Neural crest cell (in vitro differentiated cells): Measurements from ENCODE around the gene GIGYF1. TPM values are rescaled to one million over a fixed set of nuclear protein-coding genes. Genes with fewer than 3 reads are reported as not detected.
A peak's percentile ranks its signal among the peaks of the same experiment; 100 is the strongest.

Source experiments
- DNase-seq: peaks from one replicate; pipeline ENCODE4 v3.0.0; 2021; ENCODE audit warnings: low read depth, mixed read lengths, low spot score
- H3K27ac Mint-ChIP-seq: one replicate; pipeline ENCODE4 v1.8.0; 2021; ENCODE audit warnings: mild to moderate bottlenecking, mixed read lengths; ENCODE audit not compliant: unreplicated experiment
- H3K27me3 Mint-ChIP-seq: 2 replicates; pipeline ENCODE4 v1.8.0; 2021; ENCODE audit warnings: low read depth, mild to moderate bottlenecking, mixed read lengths
- H3K36me3 Mint-ChIP-seq: 2 replicates; pipeline ENCODE4 v1.8.0; 2021; ENCODE audit warnings: low read depth, mild to moderate bottlenecking, mixed read lengths
- H3K4me1 Mint-ChIP-seq: 2 replicates; pipeline ENCODE4 v1.8.0; 2021; ENCODE audit warnings: mixed read lengths
- H3K4me3 Mint-ChIP-seq: one replicate; pipeline ENCODE4 v1.8.0; 2021; ENCODE audit warnings: mild to moderate bottlenecking, mixed read lengths
- H3K9me3 Mint-ChIP-seq: 2 replicates; pipeline ENCODE4 v1.8.0; 2021; ENCODE audit warnings: mixed read lengths
- long read RNA-seq: library from polyadenylated mRNA; unstranded; transcript quantifications from one replicate; pipeline ENCODE4 v2.0.0, GENCODE V29; 2020
- total RNA-seq: library from RNA; stranded (reverse); gene quantifications from 2 replicates; pipeline ENCODE4 v1.2.1, GENCODE V29; 2021
- TF ChIP-seq, protein P1 (sequence below): fragments of 200-600 bp; sonication (generic); conservative IDR thresholded peaks from 2 replicates; pipeline ENCODE4 v1.5.0; 2021; ENCODE audit warnings: antibody characterized with exemption, mild to moderate bottlenecking

The GIGYF1 gene, protein sequence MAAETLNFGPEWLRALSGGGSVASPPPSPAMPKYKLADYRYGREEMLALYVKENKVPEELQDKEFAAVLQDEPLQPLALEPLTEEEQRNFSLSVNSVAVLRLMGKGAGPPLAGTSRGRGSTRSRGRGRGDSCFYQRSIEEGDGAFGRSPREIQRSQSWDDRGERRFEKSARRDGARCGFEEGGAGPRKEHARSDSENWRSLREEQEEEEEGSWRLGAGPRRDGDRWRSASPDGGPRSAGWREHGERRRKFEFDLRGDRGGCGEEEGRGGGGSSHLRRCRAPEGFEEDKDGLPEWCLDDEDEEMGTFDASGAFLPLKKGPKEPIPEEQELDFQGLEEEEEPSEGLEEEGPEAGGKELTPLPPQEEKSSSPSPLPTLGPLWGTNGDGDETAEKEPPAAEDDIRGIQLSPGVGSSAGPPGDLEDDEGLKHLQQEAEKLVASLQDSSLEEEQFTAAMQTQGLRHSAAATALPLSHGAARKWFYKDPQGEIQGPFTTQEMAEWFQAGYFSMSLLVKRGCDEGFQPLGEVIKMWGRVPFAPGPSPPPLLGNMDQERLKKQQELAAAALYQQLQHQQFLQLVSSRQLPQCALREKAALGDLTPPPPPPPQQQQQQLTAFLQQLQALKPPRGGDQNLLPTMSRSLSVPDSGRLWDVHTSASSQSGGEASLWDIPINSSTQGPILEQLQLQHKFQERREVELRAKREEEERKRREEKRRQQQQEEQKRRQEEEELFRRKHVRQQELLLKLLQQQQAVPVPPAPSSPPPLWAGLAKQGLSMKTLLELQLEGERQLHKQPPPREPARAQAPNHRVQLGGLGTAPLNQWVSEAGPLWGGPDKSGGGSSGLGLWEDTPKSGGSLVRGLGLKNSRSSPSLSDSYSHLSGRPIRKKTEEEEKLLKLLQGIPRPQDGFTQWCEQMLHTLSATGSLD (N-terminal part only)
- 71.8 and 82.9 TPM in 2 replicates for total RNA-seq
- long read RNA-seq, result 0 reads

DNA sequence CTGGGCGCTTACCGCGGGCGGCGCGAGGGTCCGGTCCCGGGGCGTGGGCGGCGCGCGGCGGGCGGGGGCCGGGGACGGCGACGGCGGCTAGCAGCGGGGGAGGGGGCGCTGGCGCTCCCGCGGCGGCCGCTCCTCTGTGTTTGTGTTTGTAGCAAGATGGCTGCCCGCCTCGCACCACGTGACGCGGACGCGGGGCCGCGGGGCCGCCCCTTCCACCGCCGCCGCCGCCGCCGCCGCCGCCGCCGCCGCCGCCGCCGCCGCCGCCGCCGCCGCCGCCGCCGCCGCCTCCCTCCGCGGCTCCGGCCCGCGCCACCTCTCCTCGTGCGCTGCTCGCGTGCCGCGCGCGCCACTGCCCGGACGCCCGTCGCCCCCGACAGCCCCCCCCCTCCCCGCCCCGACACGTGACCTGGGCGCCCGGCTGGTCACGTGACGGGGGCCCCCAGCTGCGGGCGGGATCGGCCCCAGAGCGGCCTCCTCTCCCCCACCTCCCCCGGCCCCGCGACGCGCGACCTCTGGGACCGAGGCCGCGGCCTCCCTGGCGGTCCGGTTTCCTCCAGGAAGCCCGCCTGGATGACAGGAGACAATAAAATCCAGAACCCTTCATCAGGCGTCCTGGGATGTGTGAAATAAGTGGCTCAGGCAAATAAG, at the start of gene GIGYF1:
TSS of gene GIGYF1 (minus strand) at position 153 of the 648 bp plus-strand sequence. CDS start 6,012 bp downstream, outside the sequence.
- Mint-ChIP-seq H3K36me3 (no peaks in the 10 kb centered on the region), H3K27me3 (peaks cover 37% of the 10 kb centered on the region), H3K27ac (peak within 1 kb of the TSS; percentile 93), H3K4me3 (peak within 1 kb of the TSS; percentile 95), H3K4me1 (peaks cover 18% of the 10 kb centered on the region), H3K9me3 (no peaks in the 10 kb centered on the region)
- TF ChIP-seq, protein P1, sequence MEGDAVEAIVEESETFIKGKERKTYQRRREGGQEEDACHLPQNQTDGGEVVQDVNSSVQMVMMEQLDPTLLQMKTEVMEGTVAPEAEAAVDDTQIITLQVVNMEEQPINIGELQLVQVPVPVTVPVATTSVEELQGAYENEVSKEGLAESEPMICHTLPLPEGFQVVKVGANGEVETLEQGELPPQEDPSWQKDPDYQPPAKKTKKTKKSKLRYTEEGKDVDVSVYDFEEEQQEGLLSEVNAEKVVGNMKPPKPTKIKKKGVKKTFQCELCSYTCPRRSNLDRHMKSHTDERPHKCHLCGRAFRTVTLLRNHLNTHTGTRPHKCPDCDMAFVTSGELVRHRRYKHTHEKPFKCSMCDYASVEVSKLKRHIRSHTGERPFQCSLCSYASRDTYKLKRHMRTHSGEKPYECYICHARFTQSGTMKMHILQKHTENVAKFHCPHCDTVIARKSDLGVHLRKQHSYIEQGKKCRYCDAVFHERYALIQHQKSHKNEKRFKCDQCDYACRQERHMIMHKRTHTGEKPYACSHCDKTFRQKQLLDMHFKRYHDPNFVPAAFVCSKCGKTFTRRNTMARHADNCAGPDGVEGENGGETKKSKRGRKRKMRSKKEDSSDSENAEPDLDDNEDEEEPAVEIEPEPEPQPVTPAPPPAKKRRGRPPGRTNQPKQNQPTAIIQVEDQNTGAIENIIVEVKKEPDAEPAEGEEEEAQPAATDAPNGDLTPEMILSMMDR, result no peak
- DNase-seq, result peak; percentile 58

DNA sequence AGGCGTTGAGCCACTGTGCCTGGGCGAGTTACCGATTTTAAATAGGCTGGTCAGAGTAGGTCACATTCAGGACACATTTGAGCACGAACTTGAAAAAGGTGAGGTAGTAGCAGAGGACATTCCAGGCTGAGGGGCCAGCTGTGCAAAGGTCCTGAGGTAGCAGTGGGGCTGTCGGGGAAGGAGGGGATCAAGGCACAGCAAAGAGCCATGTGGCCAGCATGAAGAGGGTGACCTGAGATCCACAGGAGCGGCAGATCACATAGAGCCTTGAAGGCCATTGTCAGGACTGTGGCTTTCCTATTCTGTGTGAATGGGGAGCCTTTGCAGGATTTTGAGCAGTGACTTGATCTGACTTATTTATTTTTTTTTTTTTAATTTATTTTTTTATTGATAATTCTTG, 45.9 kb upstream of the GIGYF1 start:
- Mint-ChIP-seq H3K4me1 (no peaks in the 10 kb centered on the region), H3K4me3 (no peak overlapping the region), H3K36me3 (peaks cover 3% of the 10 kb centered on the region), H3K27me3 (peaks cover 3% of the 10 kb centered on the region), H3K9me3 (peaks cover 3% of the 10 kb centered on the region), H3K27ac (peak overlapping the region; percentile 8)
- no peak for DNase-seq
- TF ChIP-seq, protein P1, result no peak

DNA sequence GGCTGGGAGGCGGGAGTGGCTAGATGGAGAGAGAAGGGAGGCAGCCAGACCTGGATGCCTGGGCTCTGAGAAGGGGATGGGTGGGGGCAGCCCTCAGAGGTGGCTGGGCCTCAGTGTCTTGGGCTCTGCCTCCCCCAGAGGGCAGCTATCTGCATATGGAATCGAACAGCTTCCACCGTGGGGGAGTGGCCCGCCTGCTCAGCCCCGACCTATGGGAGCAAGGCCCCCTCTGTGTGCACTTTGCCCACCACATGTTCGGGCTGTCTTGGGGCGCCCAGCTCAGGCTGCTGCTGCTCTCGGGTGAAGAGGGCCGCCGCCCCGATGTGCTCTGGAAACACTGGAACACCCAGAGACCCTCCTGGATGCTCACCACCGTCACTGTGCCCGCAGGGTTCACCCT, 42.6 kb upstream of the GIGYF1 start:
- Mint-ChIP-seq H3K27ac (no peak overlapping the region), H3K4me3 (no peak overlapping the region), H3K9me3 (no peaks in the 10 kb centered on the region), H3K4me1 (no peaks in the 10 kb centered on the region), H3K27me3 (peaks cover 6% of the 10 kb centered on the region), H3K36me3 (no peaks in the 10 kb centered on the region)
- DNase-seq, result no peak
- TF ChIP-seq, protein P1, result no peak

DNA sequence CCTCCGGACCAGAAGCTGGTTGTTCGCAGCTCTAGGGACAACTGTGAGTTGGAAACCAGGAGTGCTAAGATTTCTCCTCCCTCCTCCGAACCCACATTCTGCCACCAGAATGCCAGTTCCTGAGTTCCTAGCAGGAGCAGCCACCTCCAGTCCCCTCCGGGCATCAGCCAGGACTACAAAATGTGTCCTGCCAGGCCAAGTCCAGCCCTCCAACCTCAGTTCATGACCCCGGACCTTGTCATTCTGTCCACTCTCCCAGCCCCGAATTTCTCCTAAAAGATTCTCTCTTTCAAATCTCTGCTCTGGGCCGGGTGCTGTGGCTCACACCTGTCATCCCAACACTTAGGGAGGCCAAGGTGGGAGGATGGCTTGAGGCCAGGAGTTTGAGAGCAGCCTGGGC, 41.7 kb upstream of the GIGYF1 start:
- TF ChIP-seq, protein P1, result no peak
- Mint-ChIP-seq H3K9me3 (no peaks in the 10 kb centered on the region), H3K27me3 (peaks cover 10% of the 10 kb centered on the region), H3K27ac (no peak overlapping the region), H3K4me3 (no peak overlapping the region), H3K36me3 (no peaks in the 10 kb centered on the region), H3K4me1 (no peaks in the 10 kb centered on the region)
- no peak for DNase-seq

DNA sequence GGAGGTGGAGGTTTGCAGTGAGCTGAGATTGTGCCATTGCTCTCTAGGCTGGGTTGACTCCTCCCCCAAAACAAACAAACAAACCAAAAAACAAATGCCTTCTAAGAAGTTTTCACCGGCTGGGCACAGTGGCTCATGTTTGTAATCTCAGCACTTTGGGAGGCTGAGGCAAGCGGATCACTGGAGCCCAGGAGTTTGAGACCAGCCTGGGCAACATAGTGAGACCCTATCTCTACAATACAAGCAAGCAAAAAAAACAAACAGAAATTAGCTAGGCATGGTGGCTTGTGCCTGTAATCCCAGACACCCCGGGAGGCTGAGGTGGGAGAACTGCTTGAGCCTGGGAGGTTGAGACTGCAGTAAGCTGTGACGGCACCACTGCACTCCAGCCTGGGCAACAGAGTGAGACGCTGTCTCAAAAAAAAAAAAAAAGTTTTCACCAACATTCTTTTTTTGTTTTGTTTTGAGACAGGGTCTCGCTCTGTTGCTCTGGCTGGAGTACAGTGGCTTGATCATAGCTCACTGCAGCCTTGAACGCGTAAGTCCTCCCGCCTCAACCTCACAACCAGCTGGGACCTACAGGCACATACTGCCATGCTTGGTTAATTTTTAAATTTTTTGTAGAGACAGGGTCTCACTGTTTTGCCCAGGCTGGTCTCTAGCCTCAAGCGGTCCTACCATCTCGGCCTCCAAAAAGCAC, 38.0 kb upstream of the GIGYF1 start:
- Mint-ChIP-seq H3K4me3 (no peak overlapping the region), H3K27me3 (peaks cover 38% of the 10 kb centered on the region), H3K36me3 (no peaks in the 10 kb centered on the region), H3K9me3 (no peaks in the 10 kb centered on the region), H3K4me1 (no peaks in the 10 kb centered on the region), H3K27ac (no peak overlapping the region)
- DNase-seq, result no peak
- TF ChIP-seq, protein P1, result no peak
